GM19099 (cell line): ENCODE data around the gene RNF145.

ENCODE experiments used
- POLR2A ChIP-seq: IDR thresholded peaks from 3 replicates; pipeline ENCODE4 v1.6.1; 2011; ENCODE audit warnings: low read depth; ENCODE audit not compliant: insufficient read length; ENCODE audit errors: extremely low read depth

The RNF145 gene

GRCh38 chr5:159183247-159183646 is 26.1 kb downstream of the RNF145 start:
- no peak for TF ChIP-seq POLR2A

- no peak for TF ChIP-seq POLR2A
Observed at GRCh38 chr5:159182691-159183090, 26.7 kb downstream of the RNF145 start.

GRCh38 chr5:159181651-159182050 is 27.7 kb downstream of the RNF145 start:
- no peak for TF ChIP-seq POLR2A

GRCh38 chr5:159181152-159181551 is 28.2 kb downstream of the RNF145 start:
- TF ChIP-seq POLR2A, result no peak

GRCh38 chr5:159179529-159180305 is 29.6 kb downstream of the RNF145 start:
- TF ChIP-seq POLR2A, result no peak

- no peak for TF ChIP-seq POLR2A
Observed at GRCh38 chr5:159178978-159179377, 30.4 kb downstream of the RNF145 start.

GRCh38 chr5:159175547-159175946 is 33.8 kb downstream of the RNF145 start:
- no peak for TF ChIP-seq POLR2A

GRCh38 chr5:159174511-159175168 is 34.7 kb downstream of the RNF145 start:
- no peak for TF ChIP-seq POLR2A

GRCh38 chr5:159171274-159171673 is 38.1 kb downstream of the RNF145 start:
- TF ChIP-seq POLR2A, result no peak

- no peak for TF ChIP-seq POLR2A
Observed at GRCh38 chr5:159170021-159170420, 39.3 kb downstream of the RNF145 start.

GRCh38 chr5:159166416-159166815 is 42.9 kb downstream of the RNF145 start:
- TF ChIP-seq POLR2A, result no peak

- no peak for TF ChIP-seq POLR2A
Observed at GRCh38 chr5:159163701-159164046, 45.7 kb downstream of the RNF145 start.

- TF ChIP-seq POLR2A, result no peak
Observed at GRCh38 chr5:159163027-159163700, 46.2 kb downstream of the RNF145 start.

GRCh38 chr5:159161361-159162214 is 47.8 kb downstream of the RNF145 start:
- TF ChIP-seq POLR2A, result no peak

- TF ChIP-seq POLR2A, result no peak
Observed at GRCh38 chr5:159157552-159157951, 51.8 kb downstream of the RNF145 start.
